Stimulated activated naive CD8-positive, alpha-beta T cell treated with anti-CD3 and anti-CD28 coated beads, Interleukin-15, Interleukin-2, amounts not matched to agents 100 ng/mL and 50 ng/mL, for 24 hours (primary cell): Measurements from ENCODE around the gene RHBDF2.
A peak's percentile ranks its signal among the peaks of the same experiment; 100 is the strongest.

ENCODE experiments used
- H3K27ac Mint-ChIP-seq: one replicate; pipeline ENCODE4 v1.8.0; 2021; ENCODE audit warnings: mild to moderate bottlenecking, mixed read lengths
- H3K27me3 Mint-ChIP-seq: one replicate; pipeline ENCODE4 v1.8.0; 2021; ENCODE audit warnings: mixed read lengths
- H3K36me3 Mint-ChIP-seq: one replicate; pipeline ENCODE4 v1.8.0; 2021; ENCODE audit warnings: low read depth, mixed read lengths
- H3K4me1 Mint-ChIP-seq: one replicate; pipeline ENCODE4 v1.8.0; 2021; ENCODE audit warnings: low read depth, mixed read lengths
- H3K4me3 Mint-ChIP-seq: one replicate; pipeline ENCODE4 v1.8.0; 2021; ENCODE audit warnings: mild to moderate bottlenecking, mixed read lengths
- H3K9me3 Mint-ChIP-seq: one replicate; pipeline ENCODE4 v1.8.0; 2021; ENCODE audit warnings: mixed read lengths

Gene RHBDF2

GRCh38 chr17:76491271-76492122, 9.7 kb downstream of the RHBDF2 start:
- no peaks in the 10 kb centered on the region for H3K9me3 Mint-ChIP-seq
- H3K27me3 Mint-ChIP-seq = no peaks in the 10 kb centered on the region
- peak overlapping the region; percentile 83 for H3K4me3 Mint-ChIP-seq
- H3K4me1 Mint-ChIP-seq = peaks cover 73% of the 10 kb centered on the region
- peak overlapping the region; percentile 98 for H3K27ac Mint-ChIP-seq
- H3K36me3 Mint-ChIP-seq = peaks cover 6% of the 10 kb centered on the region

- peaks cover 11% of the 10 kb centered on the region for H3K36me3 Mint-ChIP-seq
- H3K27ac Mint-ChIP-seq = no peak overlapping the region
- H3K4me3 Mint-ChIP-seq = no peak overlapping the region
- H3K27me3 Mint-ChIP-seq = no peaks in the 10 kb centered on the region
- H3K4me1 Mint-ChIP-seq = peaks cover 67% of the 10 kb centered on the region
- H3K9me3 Mint-ChIP-seq = no peaks in the 10 kb centered on the region
Observed at GRCh38 chr17:76490112-76490710, 11.0 kb downstream of the RHBDF2 start.

GRCh38 chr17:76487451-76488192, 13.6 kb downstream of the RHBDF2 start:
- Mint-ChIP-seq H3K9me3 (no peaks in the 10 kb centered on the region), H3K4me3 (no peak overlapping the region), H3K27me3 (no peaks in the 10 kb centered on the region), H3K36me3 (peaks cover 11% of the 10 kb centered on the region), H3K27ac (no peak overlapping the region), H3K4me1 (peaks cover 54% of the 10 kb centered on the region)

- no peak overlapping the region for H3K4me3 Mint-ChIP-seq
- H3K27me3 Mint-ChIP-seq = no peaks in the 10 kb centered on the region
- peaks cover 13% of the 10 kb centered on the region for H3K36me3 Mint-ChIP-seq
- H3K4me1 Mint-ChIP-seq = peaks cover 51% of the 10 kb centered on the region
- no peak overlapping the region for H3K27ac Mint-ChIP-seq
- H3K9me3 Mint-ChIP-seq = no peaks in the 10 kb centered on the region
Observed at GRCh38 chr17:76485569-76485968, 15.7 kb downstream of the RHBDF2 start.

GRCh38 chr17:76484228-76484725, 16.9 kb downstream of the RHBDF2 start:
- Mint-ChIP-seq H3K36me3 (peaks cover 16% of the 10 kb centered on the region), H3K4me1 (peaks cover 41% of the 10 kb centered on the region), H3K27ac (peak overlapping the region; percentile 73), H3K4me3 (no peak overlapping the region), H3K27me3 (no peaks in the 10 kb centered on the region), H3K9me3 (no peaks in the 10 kb centered on the region)

- no peak overlapping the region for H3K4me3 Mint-ChIP-seq
- H3K36me3 Mint-ChIP-seq = peaks cover 16% of the 10 kb centered on the region
- no peak overlapping the region for H3K27ac Mint-ChIP-seq
- peaks cover 34% of the 10 kb centered on the region for H3K4me1 Mint-ChIP-seq
- H3K27me3 Mint-ChIP-seq = no peaks in the 10 kb centered on the region
- H3K9me3 Mint-ChIP-seq = no peaks in the 10 kb centered on the region
Observed at GRCh38 chr17:76481071-76481655, 20.1 kb downstream of the RHBDF2 start.

- H3K36me3 Mint-ChIP-seq = peaks cover 14% of the 10 kb centered on the region
- no peaks in the 10 kb centered on the region for H3K9me3 Mint-ChIP-seq
- H3K27ac Mint-ChIP-seq = peak overlapping the region; percentile 71
- peak overlapping the region; percentile 20 for H3K4me3 Mint-ChIP-seq
- peaks cover 32% of the 10 kb centered on the region for H3K4me1 Mint-ChIP-seq
- no peaks in the 10 kb centered on the region for H3K27me3 Mint-ChIP-seq
Observed at GRCh38 chr17:76480632-76481031, 20.6 kb downstream of the RHBDF2 start.

- Mint-ChIP-seq H3K4me3 (no peak overlapping the region), H3K9me3 (no peaks in the 10 kb centered on the region), H3K4me1 (peaks cover 29% of the 10 kb centered on the region), H3K27me3 (no peaks in the 10 kb centered on the region), H3K27ac (no peak overlapping the region), H3K36me3 (peaks cover 17% of the 10 kb centered on the region)
Observed at GRCh38 chr17:76479515-76480060, 21.6 kb downstream of the RHBDF2 start.

- Mint-ChIP-seq H3K27me3 (no peaks in the 10 kb centered on the region), H3K36me3 (peaks cover 17% of the 10 kb centered on the region), H3K4me1 (peaks cover 25% of the 10 kb centered on the region), H3K9me3 (no peaks in the 10 kb centered on the region), H3K27ac (no peak overlapping the region), H3K4me3 (no peak overlapping the region)
Observed at GRCh38 chr17:76478730-76479514, 22.3 kb downstream of the RHBDF2 start.

GRCh38 chr17:76478097-76478496, 23.1 kb downstream of the RHBDF2 start:
- no peak overlapping the region for H3K27ac Mint-ChIP-seq
- no peaks in the 10 kb centered on the region for H3K27me3 Mint-ChIP-seq
- peaks cover 24% of the 10 kb centered on the region for H3K4me1 Mint-ChIP-seq
- H3K36me3 Mint-ChIP-seq = peaks cover 17% of the 10 kb centered on the region
- H3K9me3 Mint-ChIP-seq = no peaks in the 10 kb centered on the region
- H3K4me3 Mint-ChIP-seq = no peak overlapping the region

- no peaks in the 10 kb centered on the region for H3K9me3 Mint-ChIP-seq
- H3K36me3 Mint-ChIP-seq = peaks cover 17% of the 10 kb centered on the region
- no peaks in the 10 kb centered on the region for H3K27me3 Mint-ChIP-seq
- H3K4me3 Mint-ChIP-seq = no peak overlapping the region
- no peak overlapping the region for H3K27ac Mint-ChIP-seq
- H3K4me1 Mint-ChIP-seq = peaks cover 19% of the 10 kb centered on the region
Observed at GRCh38 chr17:76477576-76477975, 23.6 kb downstream of the RHBDF2 start.

- H3K36me3 Mint-ChIP-seq = peaks cover 17% of the 10 kb centered on the region
Observed at GRCh38 chr17:76476736-76477135, 24.5 kb downstream of the RHBDF2 start.

GRCh38 chr17:76475302-76475701, 25.9 kb downstream of the RHBDF2 start:
- Mint-ChIP-seq H3K36me3 (peaks cover 16% of the 10 kb centered on the region), H3K9me3 (no peaks in the 10 kb centered on the region), H3K27me3 (no peaks in the 10 kb centered on the region), H3K4me3 (no peak overlapping the region), H3K27ac (no peak overlapping the region), H3K4me1 (peaks cover under 1% of the 10 kb centered on the region)

More at GRCh38 chr17:76476736-76477135, 24.5 kb downstream of the RHBDF2 start:
- Mint-ChIP-seq H3K27ac (no peak overlapping the region), H3K4me3 (no peak overlapping the region), H3K4me1 (peaks cover 14% of the 10 kb centered on the region), H3K27me3 (no peaks in the 10 kb centered on the region), H3K9me3 (no peaks in the 10 kb centered on the region)

- H3K4me3 Mint-ChIP-seq = no peak overlapping the region
- H3K4me1 Mint-ChIP-seq = no peaks in the 10 kb centered on the region
- no peaks in the 10 kb centered on the region for H3K27me3 Mint-ChIP-seq
- no peaks in the 10 kb centered on the region for H3K9me3 Mint-ChIP-seq
- H3K36me3 Mint-ChIP-seq = peaks cover 16% of the 10 kb centered on the region
- H3K27ac Mint-ChIP-seq = no peak overlapping the region
Observed at GRCh38 chr17:76474894-76475293, 26.3 kb downstream of the RHBDF2 start.
